NCI-H460 (cell line): ENCODE results near the gene SLC34A1. TPM values are rescaled to one million over a fixed set of nuclear protein-coding genes. Genes with fewer than 3 reads are reported as not detected.
A peak's percentile ranks its signal among the peaks of the same experiment; 100 is the strongest.
"Not testable (repeated sequence)": the region's sequence is repeated elsewhere in the genome, so short reads cannot be mapped to it uniquely, and the experiment has no call there.

ENCODE experiments used
- DNase-seq: peaks from one replicate; pipeline ENCODE4 v3.0.0-alpha.2; 2016; ENCODE audit warnings: low read depth; ENCODE audit errors: extremely low read depth
- total RNA-seq: library from RNA; depleted of rRNA; stranded (reverse); fragments of >200 nt; shearing (Covaris generic); gene quantifications from 2 replicates; pipeline ENCODE4 v1.2.3, GENCODE V29; 2014

Gene SLC34A1
- total RNA-seq, 1 experiment from 2014 or later, result not detected

DNA sequence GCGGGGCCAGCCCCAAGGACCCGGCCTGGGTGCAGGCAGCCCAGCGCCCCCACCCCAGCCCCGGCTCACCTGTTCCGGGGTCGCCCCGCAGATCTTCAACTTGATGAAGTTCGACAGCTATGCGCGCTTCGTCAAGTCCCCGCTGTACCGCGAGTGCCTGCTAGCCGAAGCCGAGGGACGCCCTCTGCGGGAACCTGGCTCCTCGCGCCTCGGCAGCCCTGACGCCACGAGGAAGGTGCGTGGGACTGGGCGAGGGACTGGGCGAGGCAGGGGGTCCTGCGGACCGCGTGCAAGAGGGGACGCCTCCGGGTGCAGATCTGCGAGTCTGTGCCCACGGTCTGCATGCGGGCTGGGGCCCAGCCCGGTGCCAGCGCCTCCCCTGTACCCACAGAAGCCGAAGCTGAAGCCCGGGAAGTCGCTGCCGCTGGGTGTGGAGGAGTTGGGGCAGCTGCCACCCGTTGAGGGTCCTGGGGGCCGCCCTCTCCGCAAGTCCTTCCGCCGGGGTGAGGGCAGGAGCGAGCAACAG is 16.8 kb upstream of the SLC34A1 start:
- DNase-seq, result no peak

DNA sequence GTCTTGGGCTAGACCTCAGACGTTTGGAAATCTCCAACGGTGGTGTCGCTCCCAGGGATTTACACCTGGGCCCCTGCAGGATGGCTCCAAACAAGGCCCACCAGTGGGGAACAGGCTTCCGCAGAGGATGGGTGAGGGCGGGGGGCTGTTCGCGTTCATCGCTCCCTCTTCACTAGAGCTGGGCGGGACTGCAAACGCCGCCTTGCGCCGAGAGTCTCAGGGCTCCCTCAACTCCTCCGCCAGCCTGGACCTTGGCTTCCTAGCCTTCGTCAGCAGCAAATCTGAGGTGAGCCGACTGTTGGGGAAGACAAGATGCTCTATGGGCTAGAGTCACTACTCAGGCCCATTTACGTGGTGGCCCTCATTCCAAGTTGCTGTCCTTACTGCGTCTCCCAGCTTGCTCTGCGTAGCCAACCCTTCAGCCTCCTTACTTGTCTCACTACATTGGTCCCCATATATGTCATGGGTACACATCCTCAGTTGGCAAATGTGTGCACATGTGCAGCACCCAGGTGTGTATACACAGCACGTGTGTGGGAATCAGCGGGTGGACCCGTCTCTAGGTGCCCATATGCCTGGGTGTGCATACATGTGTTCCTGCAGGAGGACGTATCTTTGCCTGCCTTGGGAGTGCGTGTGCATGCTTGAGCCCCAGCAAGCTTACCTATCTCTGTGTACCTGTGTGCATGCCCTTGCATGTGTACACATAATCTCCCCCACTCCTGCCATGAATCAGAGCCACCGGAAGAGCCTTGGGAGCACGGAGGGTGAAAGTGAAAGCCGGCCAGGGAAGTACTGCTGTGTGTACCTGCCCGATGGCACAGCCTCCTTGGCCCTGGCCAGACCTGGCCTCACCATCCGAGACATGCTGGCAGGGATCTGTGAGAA is 16.0 kb upstream of the SLC34A1 start:
- DNase-seq, result no peak

DNA sequence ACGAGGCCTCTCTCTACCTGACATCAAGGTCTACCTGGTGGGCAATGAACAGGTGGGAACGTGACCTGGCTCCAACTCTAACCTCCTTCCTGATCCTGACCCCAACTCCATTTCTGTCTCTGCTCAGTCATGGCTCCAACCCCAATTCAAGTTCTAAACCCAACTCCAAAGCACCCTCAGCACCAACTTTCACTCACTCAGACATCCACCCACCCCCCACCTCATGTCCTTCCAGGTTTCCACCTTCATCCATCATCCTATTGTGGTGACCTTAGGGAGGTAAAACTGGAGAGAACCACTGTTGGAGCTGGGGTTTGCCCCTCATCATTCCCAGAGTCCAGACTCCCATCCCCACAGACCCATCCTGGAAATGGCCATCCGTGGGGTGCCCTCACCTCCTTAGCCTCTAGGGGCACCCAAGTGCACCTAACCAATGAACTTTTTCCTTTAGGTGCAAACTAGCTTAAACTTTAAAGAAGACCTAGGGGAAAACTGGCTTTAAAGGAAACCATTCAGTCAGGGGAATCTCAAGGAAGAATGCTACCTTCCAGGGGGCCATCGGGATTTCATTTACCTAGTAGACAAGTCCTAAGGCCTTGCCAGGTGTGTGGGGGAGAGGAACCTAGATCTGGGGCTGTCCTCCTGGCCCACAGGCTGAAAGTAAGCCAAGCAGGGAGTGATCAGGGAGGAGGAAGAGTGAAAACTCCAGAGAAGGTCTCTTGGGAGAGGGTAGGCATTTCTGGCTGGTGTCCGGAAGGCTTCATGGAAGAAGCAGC is 15.2 kb upstream of the SLC34A1 start:
- peak; percentile 56 for DNase-seq

DNA sequence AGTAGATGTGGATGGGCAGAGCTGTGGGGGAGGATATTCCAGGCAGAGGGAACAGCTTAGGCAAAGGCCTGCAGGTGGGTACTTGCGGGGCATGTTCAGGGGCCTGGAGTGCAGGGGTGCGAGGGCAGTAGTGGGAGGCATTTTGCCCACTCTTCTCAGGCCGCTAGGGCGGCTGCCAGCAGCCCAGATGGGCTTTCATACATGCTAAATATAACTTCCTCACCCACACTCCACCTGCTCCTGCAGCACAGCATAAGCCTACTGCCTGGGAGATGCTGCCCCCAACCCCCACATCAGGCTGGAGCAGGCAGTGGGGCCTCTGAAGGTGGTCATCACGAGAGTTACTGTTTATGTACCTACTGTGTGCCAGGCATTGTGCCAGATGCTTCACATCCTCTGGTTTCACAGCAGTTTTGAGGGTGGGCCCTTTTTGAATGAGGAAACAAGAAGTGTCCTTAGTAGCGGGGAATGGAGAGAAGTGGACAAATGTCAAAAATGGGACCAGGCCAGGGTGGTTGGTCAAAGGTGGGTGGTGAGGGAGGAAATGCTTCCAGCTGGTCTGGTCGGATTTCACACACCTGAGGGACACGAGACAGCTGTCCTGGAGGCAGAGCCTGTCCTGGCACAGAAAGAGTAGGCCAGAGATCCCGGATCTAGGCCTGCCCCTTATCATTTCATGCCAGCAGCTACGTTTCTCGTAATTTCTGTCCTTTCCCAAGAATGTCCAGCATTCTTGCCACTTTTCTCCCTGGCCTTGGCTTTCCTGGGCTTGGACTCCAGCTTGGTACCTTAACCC is 14.4 kb upstream of the SLC34A1 start:
- DNase-seq, result no peak

DNA sequence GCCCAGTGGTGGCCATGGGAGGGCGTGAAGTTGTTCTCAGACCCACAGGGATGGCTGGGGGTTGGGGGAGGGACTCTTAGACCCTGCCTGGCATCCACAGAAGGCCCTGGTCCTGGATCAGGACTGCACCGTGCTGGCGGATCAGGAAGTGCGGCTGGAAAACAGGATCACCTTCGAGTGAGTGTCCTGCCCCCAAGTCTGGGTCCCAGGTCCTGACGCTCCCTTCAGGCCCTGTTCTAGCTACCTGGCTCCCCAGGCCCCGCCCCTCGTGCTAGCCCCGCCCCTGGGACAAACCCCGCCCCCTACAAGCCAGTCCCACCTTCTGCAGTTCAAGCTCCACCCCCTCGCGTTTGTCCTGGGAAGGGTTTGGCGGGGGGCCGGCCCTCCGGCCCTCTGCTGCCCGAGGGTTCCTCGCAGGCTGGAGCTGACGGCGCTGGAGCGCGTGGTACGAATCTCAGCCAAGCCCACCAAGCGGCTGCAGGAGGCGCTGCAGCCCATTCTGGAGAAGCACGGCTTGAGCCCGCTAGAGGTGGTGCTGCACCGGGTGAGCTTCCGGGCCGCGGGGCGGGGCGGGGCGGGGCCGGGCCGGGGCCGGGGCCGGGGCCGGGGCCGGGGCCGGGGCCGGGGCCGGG is 13.6 kb upstream of the SLC34A1 start:
- DNase-seq, result peak; percentile 90

DNA sequence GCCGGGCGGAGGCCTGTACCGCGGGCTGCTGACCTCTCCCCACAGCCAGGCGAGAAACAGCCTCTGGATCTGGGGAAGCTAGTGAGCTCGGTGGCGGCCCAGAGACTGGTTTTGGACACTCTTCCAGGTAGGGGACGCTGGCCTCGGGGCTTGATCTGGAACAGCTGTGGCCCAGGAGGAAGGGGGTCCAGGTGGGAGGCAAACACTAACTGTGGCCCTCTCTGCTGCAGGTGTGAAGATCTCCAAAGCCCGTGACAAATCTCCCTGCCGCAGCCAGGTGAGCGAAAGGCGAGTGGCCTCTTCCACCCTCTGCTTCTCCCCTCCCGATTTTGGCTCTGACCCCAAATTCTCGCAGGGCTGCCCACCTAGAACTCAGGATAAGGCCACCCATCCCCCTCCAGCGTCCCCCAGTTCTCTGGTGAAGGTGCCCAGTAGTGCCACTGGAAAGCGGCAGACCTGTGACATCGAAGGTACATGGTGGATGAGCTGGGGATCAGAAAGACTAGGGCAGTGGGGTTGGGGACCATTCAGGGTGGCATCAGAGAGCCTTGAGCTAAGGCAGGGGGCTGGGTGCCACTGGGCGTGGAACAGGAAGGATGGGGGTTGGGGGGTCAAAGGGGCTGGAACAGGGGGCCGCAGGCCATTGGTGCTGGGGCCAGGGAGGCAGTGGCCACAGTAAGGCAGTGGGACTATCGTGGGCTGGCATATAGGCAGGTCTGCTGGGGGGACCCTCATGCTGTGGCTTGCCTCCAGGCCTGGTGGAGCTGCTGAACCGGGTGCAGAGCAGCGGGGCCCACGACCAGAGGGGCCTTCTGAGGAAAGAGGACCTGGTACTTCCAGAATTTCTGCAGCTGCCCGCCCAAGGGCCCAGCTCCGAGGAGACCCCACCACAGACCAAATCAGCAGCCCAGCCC is 12.9 kb upstream of the SLC34A1 start:
- no peak for DNase-seq

DNA sequence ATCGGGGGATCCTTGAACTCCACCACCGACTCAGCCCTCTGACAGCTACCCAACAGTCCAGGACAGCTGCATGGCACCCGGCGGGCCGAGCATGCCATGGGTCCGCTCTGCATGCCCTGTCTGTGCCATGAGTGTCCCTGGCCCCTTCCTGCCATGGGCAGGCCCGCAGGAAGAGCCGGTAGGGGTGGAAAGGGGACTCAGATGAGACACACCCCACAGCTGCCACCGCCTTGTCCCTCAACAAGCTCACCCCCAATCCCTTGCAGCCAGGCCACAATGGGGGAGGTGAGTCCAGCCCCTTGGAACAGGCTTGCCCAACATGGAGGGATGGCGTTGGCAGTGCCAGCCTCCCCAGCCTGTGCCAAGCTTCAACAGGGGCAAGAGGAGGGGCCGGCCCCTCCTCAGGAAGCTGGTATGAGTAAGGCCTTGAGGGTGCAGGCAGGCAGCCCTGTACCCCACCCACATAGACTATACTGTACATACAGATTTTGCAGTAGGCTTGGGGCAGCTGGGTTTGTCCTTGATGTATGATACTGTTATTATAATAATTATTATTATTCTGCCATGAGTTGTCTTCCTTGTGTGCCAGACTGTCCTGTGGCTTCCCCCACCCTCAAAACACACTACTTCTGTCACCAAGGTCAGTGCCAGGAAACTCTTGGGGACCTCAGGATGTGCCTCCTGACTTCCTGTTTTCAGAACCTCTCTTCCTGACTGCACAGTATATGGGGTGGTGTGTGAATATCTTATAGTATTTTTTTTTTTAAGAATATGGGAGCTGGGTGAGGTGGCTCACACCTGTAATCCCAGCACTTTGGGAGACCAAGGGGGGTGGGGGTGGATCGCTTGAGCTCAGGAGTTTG is 12.0 kb upstream of the SLC34A1 start:
- no peak for DNase-seq

DNA sequence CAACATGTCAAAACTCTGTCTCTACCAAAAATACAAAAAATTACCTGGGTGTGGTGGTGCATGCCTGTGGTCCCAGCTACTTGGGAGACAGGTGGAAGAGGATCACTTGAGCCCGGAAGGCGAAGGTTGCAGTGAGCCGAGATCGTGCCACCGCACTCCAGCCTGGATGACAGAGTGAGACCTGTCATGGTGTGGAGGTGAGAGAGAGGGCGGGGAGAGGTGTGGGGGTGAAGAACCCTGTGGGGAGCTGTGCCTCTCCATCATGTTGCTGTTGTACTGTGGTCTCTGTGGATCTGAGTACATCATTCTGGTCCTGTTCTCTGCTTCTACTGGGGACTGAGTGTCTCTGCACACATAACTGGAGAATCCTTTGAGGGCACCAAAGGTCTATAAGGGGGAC is 11.3 kb upstream of the SLC34A1 start:
- DNase-seq, result no peak

DNA sequence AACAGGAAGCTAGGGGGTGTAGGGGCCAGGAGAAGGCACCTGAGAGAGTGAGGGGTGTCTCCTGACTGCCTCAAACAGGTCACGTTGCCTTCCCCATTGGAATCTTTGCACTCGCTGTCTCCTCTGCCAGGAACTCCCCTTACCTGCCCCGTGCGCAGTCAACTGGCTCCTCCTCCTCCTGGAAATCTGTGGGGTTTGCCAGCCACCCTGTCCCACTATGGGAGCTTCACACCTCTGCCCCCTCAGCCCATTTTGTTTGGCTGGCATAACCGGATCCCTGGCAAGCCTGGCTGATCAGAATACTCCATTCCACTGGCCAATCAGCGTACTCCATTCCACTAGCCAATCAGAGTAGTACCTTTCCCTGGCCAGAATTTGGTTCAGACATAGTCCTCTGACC is 10.4 kb upstream of the SLC34A1 start:
- DNase-seq, result no peak

DNA sequence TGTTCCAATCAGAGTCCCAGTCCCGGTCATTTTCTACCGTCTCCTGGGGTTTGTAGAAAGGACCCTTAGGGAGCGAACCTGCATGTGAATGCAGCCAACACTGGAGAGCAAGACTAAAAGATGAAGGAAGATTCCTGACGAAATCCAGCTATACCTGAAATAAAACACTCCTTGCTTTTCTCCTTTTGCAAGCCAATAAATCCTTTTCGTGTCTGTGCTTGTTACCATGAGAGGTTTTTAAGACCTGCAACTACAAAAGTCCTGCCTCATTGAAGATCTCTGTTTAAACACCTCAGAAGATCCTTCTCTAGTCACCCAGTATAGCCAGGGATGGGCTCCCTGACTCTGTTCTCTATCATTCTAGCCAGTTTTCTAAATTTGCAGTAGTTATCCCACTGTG is 10.0 kb upstream of the SLC34A1 start:
- no peak for DNase-seq

DNA sequence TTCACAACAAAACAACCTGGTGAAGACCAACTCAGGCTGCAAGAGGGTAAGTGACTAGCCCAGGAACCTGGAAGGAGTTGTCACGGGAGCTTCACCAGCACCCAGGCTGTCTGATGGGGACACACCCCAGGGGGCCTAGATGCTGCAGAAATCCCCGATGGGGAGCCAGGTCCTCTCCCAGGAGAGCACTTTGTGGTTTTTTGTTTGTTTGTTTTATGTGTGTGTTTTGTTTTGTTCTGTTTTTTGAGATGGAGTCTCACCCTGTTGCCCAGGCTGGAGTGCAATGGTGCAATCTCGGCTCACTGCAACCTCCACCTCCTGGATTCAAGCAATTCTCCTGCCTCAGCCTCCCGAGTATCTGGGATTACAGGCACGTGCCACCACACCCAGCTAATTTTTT is 8.7 kb upstream of the SLC34A1 start:
- not testable (repeated sequence) for DNase-seq

DNA sequence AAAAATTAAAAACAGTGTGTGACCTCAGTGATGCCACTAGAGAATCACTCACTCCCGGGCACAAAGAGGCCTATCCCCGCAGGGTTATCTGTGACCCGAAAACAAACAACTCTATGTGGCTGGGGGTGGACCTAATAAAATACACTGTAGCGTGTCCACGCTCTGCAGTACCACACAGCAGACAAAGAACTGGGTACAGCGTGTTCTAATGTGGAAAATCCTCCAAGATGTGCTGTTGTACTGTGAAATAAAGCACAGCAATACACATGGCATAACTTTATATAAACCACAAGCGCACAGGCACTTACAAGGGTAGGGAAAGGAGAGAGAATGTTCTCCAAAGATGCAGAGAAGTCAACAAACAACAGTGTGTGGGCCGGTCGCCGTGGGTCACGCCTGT is 8.1 kb upstream of the SLC34A1 start:
- no peak for DNase-seq

DNA sequence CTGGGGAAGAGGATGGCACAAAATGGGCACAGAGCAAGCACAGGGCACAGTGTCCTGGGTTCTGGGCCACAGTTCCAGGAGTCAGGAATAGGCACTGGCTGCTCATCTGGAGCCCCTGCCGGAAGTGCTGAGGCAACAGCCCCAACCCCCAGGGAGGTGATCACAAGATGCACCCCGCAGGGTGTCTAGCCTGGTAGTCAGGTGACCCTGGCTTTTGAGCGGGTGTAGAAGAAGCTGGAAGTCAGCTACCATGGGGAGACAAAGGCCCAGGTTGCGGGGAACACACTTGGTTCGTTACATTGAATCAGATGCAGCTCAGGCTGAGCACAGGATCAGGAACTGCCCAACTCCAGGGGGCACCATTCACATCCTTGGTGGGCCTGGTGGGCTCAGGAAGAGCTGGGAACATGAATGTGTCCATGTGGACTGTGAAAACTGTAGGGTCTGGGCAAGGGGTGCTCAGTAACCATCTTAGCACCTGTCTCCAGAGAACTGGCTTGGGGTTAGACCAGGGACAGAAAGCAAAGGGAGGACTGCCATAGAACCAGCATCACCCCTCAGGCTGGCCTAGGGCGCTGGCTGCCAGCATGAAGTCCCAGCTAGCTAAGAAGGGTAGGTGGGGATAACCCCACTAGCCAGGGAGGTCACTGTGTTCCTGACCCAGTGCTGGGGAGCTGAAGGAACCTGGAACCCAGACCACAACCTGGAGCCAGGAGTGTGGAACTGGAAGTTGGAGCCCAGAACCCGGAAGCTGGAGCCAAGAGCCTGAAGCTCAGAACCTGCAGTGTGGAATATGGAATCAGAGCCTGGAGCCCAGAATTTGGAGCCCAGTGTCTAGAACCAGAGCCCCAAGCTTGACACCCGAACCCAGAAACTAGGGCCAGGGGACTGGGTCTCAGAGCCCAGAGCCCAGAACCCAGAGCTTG is 6.1 kb upstream of the SLC34A1 start:
- DNase-seq, result no peak

DNA sequence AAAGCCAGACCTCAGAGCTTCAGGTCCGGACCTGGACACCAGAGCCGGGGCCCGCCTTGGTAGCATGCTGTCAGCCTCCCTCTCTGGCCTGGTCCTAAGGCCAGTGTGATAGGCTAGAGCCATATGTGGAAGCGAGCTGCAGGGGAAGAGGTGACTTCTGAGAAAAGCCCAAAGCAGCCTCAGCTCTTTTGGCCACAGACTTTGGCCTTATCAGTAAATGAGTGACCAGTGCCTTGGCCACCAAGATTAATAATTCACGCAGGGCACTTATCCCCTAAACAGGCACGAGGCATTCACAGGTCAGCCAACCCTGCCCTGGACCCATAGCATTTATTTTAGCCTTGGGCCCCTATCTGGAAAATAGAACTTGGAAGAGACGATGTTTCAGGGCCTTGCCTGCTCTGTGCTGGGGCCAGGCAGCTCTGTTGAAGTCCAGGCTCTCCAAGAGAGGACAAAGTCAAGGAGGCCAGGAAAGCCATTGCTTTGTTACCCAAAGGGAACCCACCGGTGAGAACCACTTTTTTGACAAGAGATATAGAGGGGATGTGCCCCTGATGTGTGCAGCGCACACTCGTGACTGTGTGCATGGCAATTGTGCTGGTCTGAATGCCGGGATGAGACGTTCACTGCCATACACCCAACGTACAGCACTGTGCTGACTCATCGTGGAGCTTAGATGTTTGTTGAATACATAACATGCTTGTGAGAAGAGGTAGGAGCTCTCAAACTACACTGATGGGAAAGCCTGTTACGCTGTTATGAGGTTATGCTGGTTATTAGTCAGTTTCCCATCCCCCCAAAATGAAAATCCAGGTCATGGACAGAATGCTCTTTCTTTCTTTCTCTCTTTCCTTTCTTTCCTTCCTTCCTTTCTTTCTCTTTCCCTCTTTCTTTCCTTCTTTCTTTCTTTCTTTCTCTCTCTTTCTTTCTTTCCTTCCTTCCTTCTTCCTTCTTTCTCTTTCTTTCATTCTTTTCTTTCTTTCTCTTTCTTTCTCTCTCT is 5.0 kb upstream of the SLC34A1 start:
- peak; percentile 97 for DNase-seq

DNA sequence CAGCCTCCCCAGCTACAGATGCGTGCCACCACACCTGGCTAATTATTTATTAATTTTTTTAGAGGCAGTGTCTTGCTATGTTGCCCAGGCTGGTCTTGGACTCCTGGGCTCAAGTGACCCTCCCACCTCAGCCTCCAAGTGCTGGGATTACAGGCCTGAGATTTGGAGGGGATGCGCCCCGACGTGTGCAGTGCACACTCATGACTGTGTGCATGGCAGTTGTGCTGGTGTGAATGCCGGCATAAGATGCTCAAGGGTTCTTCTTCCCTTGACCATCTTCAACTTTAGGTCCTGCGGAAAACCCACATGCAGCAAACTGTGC is 3.5 kb upstream of the SLC34A1 start:
- DNase-seq, result no peak

DNA sequence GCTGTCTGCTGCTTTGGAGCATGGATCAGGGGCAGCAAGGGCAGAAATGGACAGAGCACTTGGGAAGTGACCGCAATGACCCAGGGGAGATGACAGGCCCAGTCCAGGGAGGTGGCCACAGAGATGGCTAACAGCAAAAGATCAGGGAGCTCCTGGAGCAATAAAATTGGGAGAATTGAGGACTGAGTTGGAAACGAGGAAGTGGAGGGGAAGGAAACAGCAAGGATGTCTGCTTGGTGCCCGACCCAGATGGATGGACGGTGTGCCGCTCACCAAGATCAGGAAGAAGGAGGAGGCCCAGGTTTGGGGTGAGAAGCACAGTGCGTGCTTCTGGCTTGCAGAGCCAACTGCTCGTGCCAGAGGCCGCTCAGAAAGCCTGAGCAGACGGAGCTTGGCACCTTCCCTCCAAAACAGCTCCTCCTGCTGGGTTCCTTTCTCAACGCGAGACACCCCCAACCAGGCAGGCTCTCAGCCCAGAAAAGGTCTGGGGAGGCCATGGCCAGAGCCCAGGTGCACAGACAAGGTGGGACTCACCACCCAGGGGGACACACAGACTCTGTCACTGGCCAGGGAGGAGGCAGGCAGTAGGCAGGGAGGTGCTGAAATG is 1.7 kb upstream of the SLC34A1 start:
- DNase-seq, result no peak
